Cardiac fibroblast (primary cell): ENCODE measurements around the gene ARL1.

Experiments used
- DNase-seq, 2 donors: peaks; one replicate each; pipeline versions ENCODE4 v3.0.0 to v3.0.0-alpha.2; 2010; ENCODE audit warnings: low read depth in 2 of 2
- H3K4me3 ChIP-seq, 2 donors: replicated peaks in 1 of 2; 1 replicate in 1 of 2; 2 replicates in 1 of 2; pipeline ENCODE4 v1.5.1; 2011; ENCODE audit warnings: low read depth in 2 of 2, low read length in 2 of 2, mild to moderate bottlenecking in 2 of 2, moderate library complexity in 1 of 2
- CTCF ChIP-seq: IDR thresholded peaks from one replicate; pipeline ENCODE4 v1.5.1; 2011; ENCODE audit warnings: low read depth, mild to moderate bottlenecking, low read length, inconsistent platforms

The ARL1 gene

DNA sequence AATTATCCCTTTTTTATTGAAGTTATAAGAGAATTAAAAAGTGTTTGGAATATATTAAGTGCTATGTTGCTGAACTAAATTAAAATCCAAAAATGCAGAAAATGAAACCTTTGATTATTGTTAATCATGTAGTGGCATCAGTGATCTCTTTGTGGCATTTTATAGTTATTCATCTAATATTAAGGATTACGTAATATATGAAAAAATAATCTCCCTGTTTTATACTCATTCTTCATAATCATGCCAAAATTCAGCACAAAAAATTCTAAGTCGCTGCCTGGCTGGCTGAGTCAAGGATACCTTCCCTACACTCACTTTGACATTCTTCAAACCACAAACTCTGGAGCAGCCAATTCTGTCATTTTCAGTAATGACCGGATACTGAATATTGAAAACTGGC, 63.7 kb downstream of the ARL1 start:
- no peak overlapping the region for H3K4me3 ChIP-seq
- no peak for TF ChIP-seq CTCF
- no peak for DNase-seq
